Ovary (tissue), 1 donor: ENCODE results near the gene SLAMF1.

Experiments used
- EP300 ChIP-seq: sonication (generic); formaldehyde crosslinking; IDR thresholded peaks from one replicate; pipeline ENCODE4 v1.6.1; 2017; ENCODE audit warnings: antibody characterized with exemption
- POLR2A ChIP-seq: fragments of 450-650 bp; IDR thresholded peaks from one replicate; pipeline ENCODE4 v1.6.1; 2017; ENCODE audit warnings: antibody characterized with exemption, mild to moderate bottlenecking, moderate library complexity

- no peak for TF ChIP-seq EP300
- TF ChIP-seq POLR2A: no peak
Observed at GRCh38 chr1:160560806-160561205, 86.0 kb downstream of the SLAMF1 start.
